HK-2 (cell line): ENCODE results near the gene ENDOV.

Experiments used
- DNase-seq: peaks from one replicate; pipeline ENCODE4 v3.0.0-alpha.2; 2018; ENCODE audit not compliant: unreplicated experiment

ENDOV gene

DNA sequence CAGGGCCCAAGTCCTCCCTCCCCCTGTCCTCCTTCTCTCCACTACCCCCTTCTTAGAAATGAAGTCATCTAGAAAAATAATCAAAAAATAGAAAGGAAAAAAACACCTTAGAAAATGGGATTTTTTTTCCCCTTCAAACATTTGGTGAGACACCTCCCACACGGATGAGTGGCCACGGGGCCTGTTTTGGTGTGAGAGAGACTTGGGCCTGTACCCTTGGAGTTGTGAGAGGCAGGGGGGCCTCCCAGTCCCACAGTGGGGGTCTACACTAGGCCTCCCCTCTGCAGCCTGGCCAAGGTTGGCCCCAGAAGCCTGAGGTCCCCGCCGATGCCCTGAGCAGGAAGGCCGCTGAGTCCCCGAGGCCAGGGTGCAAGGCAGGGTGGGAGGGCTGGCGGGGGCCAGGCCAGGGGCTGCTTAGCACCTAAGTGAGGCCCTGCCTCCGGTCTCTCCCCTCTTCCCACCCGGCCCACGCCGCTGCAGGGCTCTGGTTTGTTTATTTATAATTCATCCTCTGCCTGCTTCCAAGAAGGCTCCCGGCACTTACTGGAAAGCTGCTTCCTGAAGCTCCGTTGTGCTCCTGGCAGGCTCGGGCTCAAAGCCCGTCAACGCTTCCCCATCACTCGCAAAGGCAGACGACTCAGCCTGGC, 35.1 kb downstream of the ENDOV start:
- DNase-seq = no peak

- no peak for DNase-seq
Observed at GRCh38 chr17:80451104-80451775, 36.3 kb downstream of the ENDOV start.

- DNase-seq = no peak
Observed at GRCh38 chr17:80452173-80452915, 37.4 kb downstream of the ENDOV start.

DNA sequence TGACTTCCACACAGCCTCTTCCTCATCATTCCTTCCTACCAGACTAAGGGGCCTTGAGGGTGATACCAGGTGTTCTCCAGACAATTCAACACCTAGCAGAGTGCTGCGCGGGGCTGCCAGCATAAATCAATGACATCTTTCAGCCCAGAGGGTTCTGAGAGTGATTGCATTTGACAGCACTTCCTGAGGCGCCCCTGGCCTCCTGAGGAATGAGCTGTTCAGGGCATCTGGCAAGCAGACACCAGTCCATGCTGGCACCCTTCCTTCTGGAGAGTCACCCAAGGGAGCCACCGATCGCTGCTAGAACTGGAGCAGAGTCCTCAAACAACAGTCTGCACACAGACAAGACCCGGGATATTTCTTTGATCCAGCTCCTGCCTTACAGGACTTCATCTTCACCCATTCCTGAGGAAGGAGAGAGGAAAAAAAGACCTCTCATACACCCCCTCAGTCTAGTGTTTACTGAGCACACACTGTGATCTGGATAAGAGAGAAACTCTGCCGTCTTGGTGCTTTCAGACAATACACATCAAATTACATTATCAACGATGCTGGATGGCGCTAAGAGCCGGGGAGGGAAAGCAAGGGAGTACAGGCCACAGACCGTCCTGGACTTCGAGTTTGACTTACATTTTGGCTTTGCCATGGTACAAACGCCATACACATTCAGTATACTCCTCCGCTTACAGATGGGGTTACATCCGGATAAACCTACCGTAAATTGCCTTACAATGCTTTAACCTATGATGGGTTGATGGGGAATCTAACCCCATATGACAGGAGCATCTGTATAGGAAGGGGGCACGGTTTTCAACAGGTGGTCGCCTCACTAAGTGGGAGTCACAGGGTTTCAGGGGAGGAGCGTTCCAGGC, 38.4 kb downstream of the ENDOV start:
- no peak for DNase-seq

GRCh38 chr17:80453998-80454556, 39.1 kb downstream of the ENDOV start:
- DNase-seq = no peak

GRCh38 chr17:80454557-80455335, 39.8 kb downstream of the ENDOV start:
- peak; percentile 97 for DNase-seq

GRCh38 chr17:80455336-80455710, 40.4 kb downstream of the ENDOV start:
- peak; percentile 69 for DNase-seq

GRCh38 chr17:80455784-80456183, 40.8 kb downstream of the ENDOV start:
- no peak for DNase-seq

DNA sequence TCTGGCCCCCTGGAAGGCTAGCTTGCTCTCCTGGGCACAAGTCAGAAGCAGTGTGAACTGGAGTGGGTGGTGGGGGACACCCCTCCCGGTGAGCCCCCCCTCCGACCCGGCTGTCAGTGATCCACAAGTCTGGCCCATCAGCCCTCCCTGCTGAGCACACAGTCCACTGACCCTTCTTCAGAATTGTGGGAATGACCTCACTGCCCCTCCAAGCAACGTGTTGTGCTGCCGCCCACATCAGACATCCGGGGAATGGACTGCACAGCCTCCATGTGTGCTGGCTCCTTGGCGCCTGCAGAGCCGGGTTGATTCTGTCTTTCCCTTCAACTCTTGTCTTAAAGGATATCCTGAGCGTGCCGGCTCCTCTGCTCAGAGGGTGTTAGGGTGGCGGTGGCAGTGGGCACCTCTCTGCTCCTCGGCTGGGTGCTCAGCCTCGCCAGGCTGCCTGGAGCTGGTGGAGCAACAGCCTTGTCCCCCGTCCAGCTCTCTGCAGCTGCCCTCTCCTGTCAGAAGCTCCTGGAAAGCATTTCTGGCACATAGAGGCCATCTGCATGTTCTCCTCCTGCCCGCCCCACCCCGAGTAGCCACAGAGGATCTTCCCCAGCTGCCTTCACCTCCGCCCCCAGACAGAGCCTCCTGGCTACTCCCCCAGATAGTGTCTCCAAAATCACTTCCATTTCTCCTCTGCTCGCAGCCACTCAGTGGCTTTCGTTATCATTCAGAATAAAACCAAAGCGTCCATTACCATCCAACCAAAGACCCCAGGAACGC, 41.7 kb downstream of the ENDOV start:
- DNase-seq = no peak

DNA sequence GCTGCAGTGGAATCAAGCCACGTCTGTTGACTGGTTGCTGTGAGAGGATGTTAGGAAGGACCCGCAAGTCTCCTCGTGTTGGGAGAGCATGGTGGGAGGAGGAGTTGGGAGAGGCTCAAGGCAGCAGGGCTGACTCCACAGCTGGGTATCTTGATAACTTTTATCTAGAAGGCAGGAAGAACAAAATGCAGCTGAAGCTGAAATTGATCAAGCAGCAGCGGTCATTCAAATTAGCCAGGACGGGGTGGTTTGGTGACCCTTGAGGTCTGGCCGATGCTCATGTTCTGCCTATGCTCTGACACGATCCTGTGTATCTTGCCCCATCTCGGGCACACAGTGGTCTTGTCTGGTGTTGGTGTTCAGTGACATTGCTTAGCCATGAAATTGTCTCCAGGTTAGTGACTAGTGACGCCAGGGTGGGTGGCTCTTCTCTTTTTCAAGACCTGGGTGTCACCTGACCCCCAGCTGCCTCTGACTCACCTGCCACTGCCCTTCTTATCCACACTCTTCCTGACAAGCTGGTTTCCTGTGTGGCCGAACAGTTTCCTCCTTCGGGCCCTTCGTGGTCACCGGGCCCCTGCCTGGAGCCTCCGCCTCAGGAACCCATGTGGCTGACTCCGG, 42.4 kb downstream of the ENDOV start:
- no peak for DNase-seq

GRCh38 chr17:80458016-80458415, 43.0 kb downstream of the ENDOV start:
- DNase-seq = no peak

GRCh38 chr17:80459234-80459633, 44.3 kb downstream of the ENDOV start:
- DNase-seq = no peak

DNA sequence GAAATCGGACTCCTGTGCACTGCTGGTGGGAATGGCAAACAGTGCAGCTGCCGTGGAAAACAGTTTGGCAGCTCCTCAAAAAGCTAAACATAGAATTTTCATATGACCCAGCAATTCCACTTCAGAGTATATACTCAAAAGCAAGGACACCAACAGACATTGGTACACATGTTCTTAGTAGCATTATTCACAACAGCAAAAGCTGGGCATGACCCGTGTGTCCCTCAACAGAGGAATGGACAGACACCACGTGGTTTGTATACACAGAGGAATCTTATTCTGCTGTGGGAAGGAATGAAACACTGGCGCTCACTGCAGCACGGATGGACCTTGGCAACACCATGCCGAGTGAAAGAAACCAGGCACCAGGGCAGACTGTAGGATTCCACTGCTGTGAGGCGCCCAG, 45.5 kb downstream of the ENDOV start:
- no peak for DNase-seq

DNA sequence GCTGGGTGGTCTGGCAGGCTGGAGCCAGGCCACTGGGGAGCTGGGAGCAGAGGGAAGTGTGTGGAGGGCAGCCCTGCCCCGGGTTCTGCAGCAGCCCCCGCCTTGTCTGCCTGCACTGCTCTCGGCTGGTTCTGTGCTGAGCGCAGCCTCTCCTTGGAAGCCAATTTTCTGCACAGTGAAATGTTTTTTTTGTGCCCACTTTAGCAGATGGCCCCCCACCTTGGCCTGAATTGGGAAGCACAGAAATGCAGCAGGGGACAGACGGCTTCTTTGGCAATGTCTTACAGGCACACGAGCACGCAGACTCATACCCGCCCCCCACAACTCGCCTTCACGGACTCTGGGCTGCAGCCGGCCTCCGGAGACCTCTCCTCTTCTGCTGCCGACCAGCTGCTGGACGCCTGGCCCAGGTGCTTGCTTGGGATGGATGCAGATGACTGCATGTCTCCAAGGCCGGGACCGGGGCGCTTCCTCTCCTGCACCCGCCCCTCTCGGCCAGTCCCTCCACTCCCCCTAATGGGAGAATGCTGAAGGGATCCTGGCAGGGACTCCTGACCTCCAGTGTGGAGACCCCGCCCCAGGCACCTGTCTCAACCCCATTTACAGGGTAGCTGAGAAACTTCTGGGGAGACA, 46.7 kb downstream of the ENDOV start:
- no peak for DNase-seq

- no peak for DNase-seq
Observed at GRCh38 chr17:80463784-80464400, 48.9 kb downstream of the ENDOV start.

DNA sequence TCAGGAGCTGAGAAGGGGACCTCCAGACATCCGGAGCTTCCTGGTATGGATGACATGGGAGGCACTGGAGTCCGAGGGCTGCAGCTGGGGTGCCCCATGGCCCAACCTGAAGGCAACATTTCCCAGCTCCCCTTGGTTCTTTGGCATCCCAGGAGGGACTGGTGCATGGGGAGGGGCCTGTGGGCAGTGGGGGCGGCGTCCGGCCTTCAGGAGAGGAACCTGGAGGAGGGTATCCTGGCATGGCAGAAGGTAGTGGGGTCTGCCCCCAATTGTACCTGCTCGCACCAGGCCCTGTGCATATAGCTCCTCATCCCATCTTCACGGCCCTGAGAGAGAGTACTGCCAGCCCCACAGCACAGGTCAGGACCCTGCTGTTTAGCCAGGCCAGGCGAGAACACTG, 49.5 kb downstream of the ENDOV start:
- no peak for DNase-seq

GRCh38 chr17:80465327-80465974, 50.5 kb downstream of the ENDOV start:
- no peak for DNase-seq

GRCh38 chr17:80466188-80466705, 51.3 kb downstream of the ENDOV start:
- DNase-seq = no peak
